Colonic mucosa (tissue), 4 donors: ENCODE measurements around the gene METTL25. TPM values are rescaled to one million over a fixed set of nuclear protein-coding genes. Genes with fewer than 3 reads are reported as not detected.

Source experiments
- DNase-seq: peaks from one replicate; pipeline ENCODE4 v3.0.0-alpha.2; 2020
- H3K27ac ChIP-seq: fragments of 200-600 bp; one replicate; pipeline ENCODE4 v1.8.0; 2021
- H3K27me3 ChIP-seq: fragments of 200-600 bp; one replicate; pipeline ENCODE4 v1.8.0; 2021
- H3K36me3 ChIP-seq: fragments of 200-600 bp; one replicate; pipeline ENCODE4 v1.8.0; 2021
- H3K4me1 ChIP-seq: fragments of 200-600 bp; one replicate; pipeline ENCODE4 v1.8.0; 2021; ENCODE audit warnings: mild to moderate bottlenecking
- H3K4me3 ChIP-seq: fragments of 200-600 bp; one replicate; pipeline ENCODE4 v1.8.0; 2021
- H3K9ac ChIP-seq, 2 donors: one replicate each; pipeline ENCODE4 v1.7.0; 2013; ENCODE audit warnings: control low read depth in 2 of 2, low read depth in 2 of 2, low read length in 2 of 2
- H3K9me3 ChIP-seq: fragments of 200-600 bp; one replicate; pipeline ENCODE4 v1.8.0; 2021
- CTCF ChIP-seq: fragments of 200-600 bp; IDR thresholded peaks from one replicate; pipeline ENCODE4 v1.8.0; 2022; ENCODE audit warnings: antibody characterized with exemption, mild to moderate bottlenecking
- intact Hi-C: fragments of 100-400 bp; cut with DNase I; formaldehyde crosslinking; loops from one replicate; pipeline ENCODE4 v1.14.1; 2022
- total RNA-seq, 2 donors: library from RNA; stranded (reverse); fragmentation: NEBNext Ultra II Directional in 1 of 2; extraction: Animal tissue kit (Norgen Biotek cat#: 25700) in 1 of 2; gene quantifications; one replicate each; pipeline ENCODE4 v1.2.1, GENCODE V29; 2021
- donor health status: healthy.
- donor health status: DM: no; HTN: no; CAD: no.
- donor health status: DM: no; HTN: no; CAD: no.

METTL25 gene
- total RNA-seq, 2 donors from 2014 or later, result 12.8 to 13.8 TPM

DNA sequence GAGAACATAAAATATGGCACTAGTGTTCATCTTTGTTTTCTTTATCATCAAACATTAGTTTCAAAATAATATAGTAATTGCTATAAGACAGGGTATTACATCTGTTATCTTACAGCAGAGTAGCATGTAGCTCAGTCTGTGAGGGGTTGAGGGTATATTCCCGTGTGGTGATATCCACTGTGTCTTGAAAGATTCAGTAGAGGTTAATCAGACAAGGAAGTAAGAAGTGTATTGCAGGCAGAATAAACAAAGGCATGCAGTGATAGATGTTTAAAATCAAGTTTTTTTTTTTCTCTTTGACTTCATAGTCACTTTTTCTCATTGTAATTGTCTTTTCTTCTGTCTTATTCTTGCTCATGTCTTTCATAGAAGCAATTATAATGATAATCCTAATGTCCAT, 48.3 kb downstream of the METTL25 start:
- H3K9ac ChIP-seq, result no peak overlapping the region
- no peaks in the 10 kb centered on the region for H3K36me3 ChIP-seq
- no peaks in the 10 kb centered on the region for H3K4me1 ChIP-seq
- H3K27me3 ChIP-seq, result no peaks in the 10 kb centered on the region
- H3K9me3 ChIP-seq, result no peaks in the 10 kb centered on the region
- no peak overlapping the region for H3K27ac ChIP-seq
- H3K4me3 ChIP-seq, result no peak overlapping the region
- DNase-seq, result no peak
- intact Hi-C loops, result no loop called here
- no peak for TF ChIP-seq CTCF

DNA sequence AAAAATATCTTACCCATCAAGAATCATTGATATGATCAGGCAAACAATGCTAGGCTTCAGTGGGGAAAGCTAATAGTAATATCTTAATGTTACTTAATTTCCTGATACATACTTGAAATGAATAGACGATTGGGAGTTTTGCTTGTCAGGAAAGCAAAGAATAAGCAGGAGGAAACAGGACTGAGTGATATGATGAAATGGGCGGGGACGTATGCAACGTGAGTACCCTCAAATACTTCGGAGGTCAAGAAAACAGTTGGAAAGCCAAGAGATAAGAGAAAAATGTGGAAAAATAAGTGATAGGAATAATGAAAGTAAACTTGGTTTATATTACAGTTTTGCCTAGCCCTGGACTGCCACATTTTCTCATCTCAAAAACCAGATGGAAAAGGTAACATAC, 49.2 kb downstream of the METTL25 start:
- no peaks in the 10 kb centered on the region for H3K27me3 ChIP-seq
- no peak overlapping the region for H3K4me3 ChIP-seq
- H3K9me3 ChIP-seq, result no peaks in the 10 kb centered on the region
- no peak for DNase-seq
- intact Hi-C loops, result no loop called here
- no peak for TF ChIP-seq CTCF
- H3K4me1 ChIP-seq, result no peaks in the 10 kb centered on the region
- H3K27ac ChIP-seq, result no peak overlapping the region
- H3K9ac ChIP-seq, result no peak overlapping the region
- H3K36me3 ChIP-seq, result no peaks in the 10 kb centered on the region

DNA sequence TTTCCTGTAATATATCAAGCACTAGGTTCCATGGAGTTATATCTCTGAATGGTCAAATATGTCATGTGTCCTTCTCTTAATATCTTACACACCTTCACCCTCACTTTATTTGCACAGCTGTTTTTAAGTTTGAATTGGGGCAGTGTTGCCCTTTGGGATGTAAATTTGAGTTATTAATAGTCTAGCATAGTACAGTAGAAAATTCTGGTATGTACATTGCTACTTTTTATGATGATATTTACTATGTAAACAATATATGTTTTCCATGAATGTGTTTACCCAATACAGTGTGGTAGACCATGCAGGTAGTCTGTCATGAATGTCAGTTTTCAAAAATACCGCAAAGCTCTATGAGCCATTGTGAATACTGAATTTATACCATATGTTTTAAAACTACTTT, 50.5 kb downstream of the METTL25 start:
- no peaks in the 10 kb centered on the region for H3K27me3 ChIP-seq
- no peaks in the 10 kb centered on the region for H3K36me3 ChIP-seq
- H3K4me3 ChIP-seq, result no peak overlapping the region
- no peak overlapping the region for H3K9ac ChIP-seq
- H3K27ac ChIP-seq, result no peak overlapping the region
- H3K9me3 ChIP-seq, result no peaks in the 10 kb centered on the region
- DNase-seq, result no peak
- intact Hi-C loops, result no loop called here
- no peaks in the 10 kb centered on the region for H3K4me1 ChIP-seq
- TF ChIP-seq CTCF, result no peak

GRCh38 chr12:82411546-82412230, 53.4 kb downstream of the METTL25 start:
- H3K27me3 ChIP-seq, result no peaks in the 10 kb centered on the region

DNA sequence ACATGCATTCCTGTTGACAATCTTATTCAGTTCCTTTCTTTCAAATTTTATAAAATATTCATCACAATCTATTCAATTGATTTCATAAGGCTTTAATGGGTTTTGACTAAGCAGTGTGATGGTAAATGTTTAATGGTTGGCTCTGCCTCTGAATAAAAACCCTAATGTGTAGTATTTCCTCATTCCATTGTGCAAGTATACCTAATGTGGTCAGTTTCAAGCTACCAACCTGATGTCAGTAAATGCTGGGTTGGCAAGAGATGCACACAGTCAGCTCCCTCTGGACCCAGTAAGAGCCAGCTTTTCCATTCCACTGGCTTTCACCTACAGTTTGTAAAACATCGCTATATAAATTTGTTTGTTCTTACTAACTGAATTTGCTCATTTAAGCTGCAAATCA, 53.9 kb downstream of the METTL25 start:
- no peak overlapping the region for H3K27ac ChIP-seq
- H3K4me3 ChIP-seq, result no peak overlapping the region
- intact Hi-C loops, result no loop called here
- no peaks in the 10 kb centered on the region for H3K9me3 ChIP-seq
- no peaks in the 10 kb centered on the region for H3K27me3 ChIP-seq
- H3K9ac ChIP-seq, result no peak overlapping the region
- no peaks in the 10 kb centered on the region for H3K4me1 ChIP-seq
- TF ChIP-seq CTCF, result no peak
- no peaks in the 10 kb centered on the region for H3K36me3 ChIP-seq
- no peak for DNase-seq

More at GRCh38 chr12:82411546-82412230, 53.4 kb downstream of the METTL25 start:
- H3K9me3 ChIP-seq, result no peaks in the 10 kb centered on the region
- no peak overlapping the region for H3K9ac ChIP-seq
- intact Hi-C loops, result no loop called here
- H3K36me3 ChIP-seq, result no peaks in the 10 kb centered on the region
- no peak overlapping the region for H3K27ac ChIP-seq
- DNase-seq, result no peak
- H3K4me3 ChIP-seq, result no peak overlapping the region
- no peaks in the 10 kb centered on the region for H3K4me1 ChIP-seq
- TF ChIP-seq CTCF, result no peak
